Adrenal gland (tissue), 5 donors: Measurements from ENCODE around the gene IFI27L1.

Source experiments
- POLR2A ChIP-seq, 2 donors: fragments of 450-650 bp; IDR thresholded peaks; one replicate each; pipeline ENCODE4 v1.6.1; 2017; ENCODE audit warnings: antibody characterized with exemption in 2 of 2, mild to moderate bottlenecking in 2 of 2, moderate library complexity in 1 of 2
- TF ChIP-seq, protein P1 (sequence below), 6 experiments: fragments of 450-650 bp in 4 of 6; fragments of 200-600 bp in 2 of 6; sonication (generic) in 1 of 6; IDR thresholded peaks; 1 replicate in 5 of 6; 2 replicates in 1 of 6; pipeline versions ENCODE4 v1.5.1 to v1.8.0; 2016 to 2021; ENCODE audit warnings: antibody characterized with exemption in 6 of 6, mild to moderate bottlenecking in 2 of 6, moderate library complexity in 1 of 6
- donor health status: DM: no; HTN: no; CAD: no.

GRCh38 chr14:94143711-94144110 lies 62.6 kb downstream of the IFI27L1 start:
- TF ChIP-seq, protein P1, sequence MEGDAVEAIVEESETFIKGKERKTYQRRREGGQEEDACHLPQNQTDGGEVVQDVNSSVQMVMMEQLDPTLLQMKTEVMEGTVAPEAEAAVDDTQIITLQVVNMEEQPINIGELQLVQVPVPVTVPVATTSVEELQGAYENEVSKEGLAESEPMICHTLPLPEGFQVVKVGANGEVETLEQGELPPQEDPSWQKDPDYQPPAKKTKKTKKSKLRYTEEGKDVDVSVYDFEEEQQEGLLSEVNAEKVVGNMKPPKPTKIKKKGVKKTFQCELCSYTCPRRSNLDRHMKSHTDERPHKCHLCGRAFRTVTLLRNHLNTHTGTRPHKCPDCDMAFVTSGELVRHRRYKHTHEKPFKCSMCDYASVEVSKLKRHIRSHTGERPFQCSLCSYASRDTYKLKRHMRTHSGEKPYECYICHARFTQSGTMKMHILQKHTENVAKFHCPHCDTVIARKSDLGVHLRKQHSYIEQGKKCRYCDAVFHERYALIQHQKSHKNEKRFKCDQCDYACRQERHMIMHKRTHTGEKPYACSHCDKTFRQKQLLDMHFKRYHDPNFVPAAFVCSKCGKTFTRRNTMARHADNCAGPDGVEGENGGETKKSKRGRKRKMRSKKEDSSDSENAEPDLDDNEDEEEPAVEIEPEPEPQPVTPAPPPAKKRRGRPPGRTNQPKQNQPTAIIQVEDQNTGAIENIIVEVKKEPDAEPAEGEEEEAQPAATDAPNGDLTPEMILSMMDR (IDR thresholded peaks at IDR 0.05), result no peak
- no peak for TF ChIP-seq POLR2A (IDR thresholded peaks at IDR 0.05)
